ENCODE results near the gene WDR37. TPM values are rescaled to one million over a fixed set of nuclear protein-coding genes. Genes with fewer than 3 reads are reported as not detected.

The WDR37 gene
- total RNA-seq, 1 experiment from 2014 or later: 14.2 TPM

- no TSS peak for BruUV-seq (replicated peaks)
- no peak for TF ChIP-seq CTCF (IDR thresholded peaks at IDR 0.05; ENCODE audit: unreplicated experiment)
- H3K27me3 Mint-ChIP-seq (ENCODE audit: insufficient read depth, unreplicated experiment): no peaks in the 10 kb centered on the region
- intact Hi-C loops (cut with micrococcal nuclease): no loop called here
- H3K4me3 Mint-ChIP-seq (ENCODE audit: unreplicated experiment): peak overlapping the region; percentile 99
- no peaks in the 10 kb centered on the region for H3K9me3 Mint-ChIP-seq (ENCODE audit: unreplicated experiment)
- DNase-seq (ENCODE audit: unreplicated experiment): peak; percentile 55
- peaks cover 25% of the 10 kb centered on the region for H3K4me1 Mint-ChIP-seq (ENCODE audit: insufficient read depth, unreplicated experiment)
- peak overlapping the region; percentile 95 for H3K27ac Mint-ChIP-seq (ENCODE audit: low read depth, unreplicated experiment)
- peaks cover 21% of the 10 kb centered on the region for H3K36me3 Mint-ChIP-seq (ENCODE audit: insufficient read depth, unreplicated experiment)
- ChIA-PET CTCF (interaction anchor here (0.9 kb wide), 1 partner anchor 11 kb away, joined by 7 read pairs; no protein-coding TSS in a partner anchor), POLR2A (interaction anchor here (0.6 to 11.5 kb wide), 6 partner anchors 11 to 681 kb away, joined by 3 to 217 read pairs (median 15); partner anchors contain the start of gene GTPBP4)
Observed at GRCh38 chr10:1054684-1055083, 1.5 kb upstream of the WDR37 start.

- no peak for TF ChIP-seq CTCF (IDR thresholded peaks at IDR 0.05; ENCODE audit: unreplicated experiment)
- Mint-ChIP-seq H3K4me1 (ENCODE audit: insufficient read depth, unreplicated experiment) (peaks cover 36% of the 10 kb centered on the region), H3K27me3 (ENCODE audit: insufficient read depth, unreplicated experiment) (no peaks in the 10 kb centered on the region), H3K9me3 (ENCODE audit: unreplicated experiment) (no peaks in the 10 kb centered on the region), H3K36me3 (ENCODE audit: insufficient read depth, unreplicated experiment) (peaks cover 27% of the 10 kb centered on the region), H3K4me3 (ENCODE audit: unreplicated experiment) (peak overlapping the region; percentile 99), H3K27ac (ENCODE audit: low read depth, unreplicated experiment) (peak overlapping the region; percentile 95)
- no peak for DNase-seq (ENCODE audit: unreplicated experiment)
- ChIA-PET POLR2A (interaction anchor here (0.6 to 11.5 kb wide), 10 partner anchors 8 to 240 kb away, joined by 3 to 217 read pairs (median 5); partner anchors contain the start of gene IDI1), CTCF (no interaction called here)
- intact Hi-C loops (cut with micrococcal nuclease): no loop called here
- no TSS peak for BruUV-seq (replicated peaks)
Observed at GRCh38 chr10:1057106-1057657, 997 bp downstream of the WDR37 start.

GRCh38 chr10:1058017-1058416 lies 1.8 kb downstream of the WDR37 start:
- POLR2A ChIA-PET: interaction anchor here (0.5 to 11.5 kb wide), 10 partner anchors 9 to 240 kb away, joined by 3 to 217 read pairs (median 4); partner anchors contain the start of genes IDI1 and LARP4B
- intact Hi-C loops (cut with micrococcal nuclease): no loop called here
- peak overlapping the region; percentile 99 for H3K4me3 Mint-ChIP-seq (ENCODE audit: unreplicated experiment)
- no peak for DNase-seq (ENCODE audit: unreplicated experiment)
- no peak for TF ChIP-seq CTCF (IDR thresholded peaks at IDR 0.05; ENCODE audit: unreplicated experiment)
- H3K27me3 Mint-ChIP-seq (ENCODE audit: insufficient read depth, unreplicated experiment): no peaks in the 10 kb centered on the region
- no TSS peak for BruUV-seq (replicated peaks)
- CTCF ChIA-PET: interaction anchor here (0.6 to 1.2 kb wide), 2 partner anchors 12 to 724 kb away, joined by 3 to 5 read pairs; no protein-coding TSS in a partner anchor
- peaks cover 26% of the 10 kb centered on the region for H3K36me3 Mint-ChIP-seq (ENCODE audit: insufficient read depth, unreplicated experiment)
- peaks cover 36% of the 10 kb centered on the region for H3K4me1 Mint-ChIP-seq (ENCODE audit: insufficient read depth, unreplicated experiment)
- no peaks in the 10 kb centered on the region for H3K9me3 Mint-ChIP-seq (ENCODE audit: unreplicated experiment)
- H3K27ac Mint-ChIP-seq (ENCODE audit: low read depth, unreplicated experiment): peak overlapping the region; percentile 95

GRCh38 chr10:1059902-1060301 lies 3.7 kb downstream of the WDR37 start:
- peak overlapping the region; percentile 47 for H3K27ac Mint-ChIP-seq (ENCODE audit: low read depth, unreplicated experiment)
- BruUV-seq (replicated peaks): no TSS peak
- H3K9me3 Mint-ChIP-seq (ENCODE audit: unreplicated experiment): no peaks in the 10 kb centered on the region
- H3K4me3 Mint-ChIP-seq (ENCODE audit: unreplicated experiment): no peak overlapping the region
- peaks cover 19% of the 10 kb centered on the region for H3K4me1 Mint-ChIP-seq (ENCODE audit: insufficient read depth, unreplicated experiment)
- TF ChIP-seq CTCF (IDR thresholded peaks at IDR 0.05; ENCODE audit: unreplicated experiment): no peak
- ChIA-PET CTCF (no interaction called here), POLR2A (interaction anchor here (0.7 to 5.0 kb wide), 6 partner anchors 10 to 130 kb away, joined by 3 to 61 read pairs (median 8); partner anchors contain the start of genes GTPBP4, IDI1 and LARP4B)
- intact Hi-C loops (cut with micrococcal nuclease): no loop called here
- peak; percentile 27 for DNase-seq (ENCODE audit: unreplicated experiment)
- H3K27me3 Mint-ChIP-seq (ENCODE audit: insufficient read depth, unreplicated experiment): no peaks in the 10 kb centered on the region
- H3K36me3 Mint-ChIP-seq (ENCODE audit: insufficient read depth, unreplicated experiment): peaks cover 30% of the 10 kb centered on the region

All from MCF 10A (cell line).